GM19351 (cell line): ENCODE results near the gene FDXR.

Experiments used
- ATAC-seq: cut with Tn5 transposase; IDR thresholded peaks from one replicate; pipeline ENCODE4 v1.9.1; 2021; ENCODE audit warnings: mild to moderate bottlenecking, moderate library complexity; ENCODE audit not compliant: unreplicated experiment

FDXR gene

DNA sequence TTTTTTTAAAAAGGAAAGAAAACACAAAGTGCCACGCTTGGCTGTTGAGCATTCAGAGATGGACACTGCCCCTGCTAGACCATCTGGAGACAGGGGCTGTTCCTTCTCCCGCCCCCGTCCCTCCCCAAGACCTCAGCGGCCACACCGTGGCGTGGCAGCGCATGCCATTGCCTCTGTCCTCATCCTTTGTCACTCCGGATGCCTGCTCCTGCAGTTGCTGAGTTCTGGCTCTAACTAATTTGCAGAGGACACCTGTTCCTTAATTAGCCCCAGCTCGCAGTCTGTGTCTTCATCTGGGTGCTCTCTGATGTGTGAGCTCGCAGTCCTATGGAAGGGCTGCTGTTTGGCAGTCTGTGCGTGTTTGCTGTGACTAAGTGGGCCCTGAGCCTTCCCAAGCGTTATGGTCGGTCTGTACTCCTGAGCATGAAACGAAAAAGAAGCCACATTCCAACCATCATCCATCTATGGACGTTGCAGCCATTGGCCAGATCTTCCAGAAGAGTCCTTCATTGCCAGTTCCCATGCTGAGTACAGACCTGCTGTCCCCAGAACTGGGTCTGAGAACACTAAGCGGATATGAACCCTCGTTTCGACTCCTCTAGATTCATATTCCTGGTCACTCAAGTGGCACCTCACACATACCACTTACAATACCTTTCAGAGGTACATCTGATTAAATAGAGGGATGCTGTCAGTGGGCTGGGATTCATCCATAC is 55.7 kb downstream of the FDXR start:
- no peak for ATAC-seq

GRCh38 chr17:74815550-74816370 is 57.0 kb downstream of the FDXR start:
- ATAC-seq = no peak

GRCh38 chr17:74815067-74815466 is 57.7 kb downstream of the FDXR start:
- no peak for ATAC-seq

GRCh38 chr17:74814453-74814852 is 58.3 kb downstream of the FDXR start:
- ATAC-seq = no peak
